HG02610 (cell line): Measurements from ENCODE around the gene KCTD1.

ENCODE experiments used
- ATAC-seq: cut with Tn5 transposase; IDR thresholded peaks from one replicate; pipeline ENCODE4 v1.9.1; 2021; ENCODE audit warnings: mild to moderate bottlenecking, moderate library complexity; ENCODE audit not compliant: unreplicated experiment

The KCTD1 gene

GRCh38 chr18:26432651-26433424 lies 115.5 kb downstream of the KCTD1 start:
- ATAC-seq: peak; percentile 77

GRCh38 chr18:26429535-26430226 lies 118.7 kb downstream of the KCTD1 start:
- no peak for ATAC-seq

- ATAC-seq: no peak
These were observed 123.2 kb downstream of the KCTD1 start for GRCh38 chr18:26425148-26425531.

GRCh38 chr18:26424428-26425147 lies 123.8 kb downstream of the KCTD1 start:
- ATAC-seq: no peak

- peak; percentile 53 for ATAC-seq
These were observed 125.7 kb downstream of the KCTD1 start for GRCh38 chr18:26422472-26423162.

GRCh38 chr18:26421931-26422330 lies 126.4 kb downstream of the KCTD1 start:
- ATAC-seq: no peak

- no peak for ATAC-seq
These were observed 126.8 kb downstream of the KCTD1 start for GRCh38 chr18:26421503-26421902.

- ATAC-seq: no peak
These were observed 128.6 kb downstream of the KCTD1 start for GRCh38 chr18:26419746-26420145.

- ATAC-seq: no peak
These were observed 130.1 kb downstream of the KCTD1 start for GRCh38 chr18:26418225-26418624.

GRCh38 chr18:26417190-26417589 lies 131.2 kb downstream of the KCTD1 start:
- no peak for ATAC-seq

GRCh38 chr18:26416652-26417150 lies 131.7 kb downstream of the KCTD1 start:
- no peak for ATAC-seq

GRCh38 chr18:26415631-26416030 lies 132.7 kb downstream of the KCTD1 start:
- ATAC-seq: no peak

- ATAC-seq: no peak
These were observed 133.4 kb downstream of the KCTD1 start for GRCh38 chr18:26414901-26415440.

- ATAC-seq: no peak
These were observed 139.3 kb downstream of the KCTD1 start for GRCh38 chr18:26409091-26409490.

- no peak for ATAC-seq
These were observed 140.4 kb downstream of the KCTD1 start for GRCh38 chr18:26407736-26408601.

GRCh38 chr18:26406854-26407517 lies 141.4 kb downstream of the KCTD1 start:
- ATAC-seq: no peak

- no peak for ATAC-seq
These were observed 142.0 kb downstream of the KCTD1 start for GRCh38 chr18:26406324-26406723.

GRCh38 chr18:26405190-26405801 lies 143.1 kb downstream of the KCTD1 start:
- peak; percentile 88 for ATAC-seq
